AG04450 (cell line): Measurements from ENCODE around the gene HLA-B. TPM values are rescaled to one million over a fixed set of nuclear protein-coding genes. Genes with fewer than 3 reads are reported as not detected.
"Not testable (repeated sequence)": the region's sequence is repeated elsewhere in the genome, so short reads cannot be mapped to it uniquely, and the experiment has no call there.

Experiments
- CTCF ChIA-PET: fragments of 300-600, 350-600 bp; formaldehyde crosslinking; extraction: SDS; loops from one replicate; lab custom pipeline; 2022; ENCODE audit warnings: antibody characterized with exemption, inconsistent platforms; lab: Charles Lee
- POLR2A ChIA-PET: fragments of 350-600 bp; formaldehyde crosslinking; extraction: SDS; loops from one replicate; lab custom pipeline; 2021; ENCODE audit warnings: antibody characterized with exemption, inconsistent platforms; lab: Yijun Ruan, JAX
- DNase-seq: peaks from one replicate; pipeline ENCODE4 v3.0.0-alpha.2; 2011; ENCODE audit warnings: low read depth, low spot score
- H3K27ac ChIP-seq: one replicate; pipeline ENCODE4 v1.5.1; 2012; ENCODE audit warnings: low read depth, low read length, control low read depth
- H3K27me3 ChIP-seq: one replicate; pipeline ENCODE4 v1.6.0; 2012; ENCODE audit warnings: low read length; ENCODE audit not compliant: control insufficient read depth, insufficient read depth
- H3K4me3 ChIP-seq: 2 replicates; pipeline ENCODE4 v1.5.1; 2011; ENCODE audit warnings: mild to moderate bottlenecking, low read depth, low read length, control low read depth
- H3K9me3 ChIP-seq: 2 replicates; pipeline ENCODE4 v1.5.1; 2012; ENCODE audit warnings: low read length; ENCODE audit not compliant: control insufficient read depth, insufficient read depth
- polyA minus RNA-seq: library from RNA; depleted of rRNA, polyadenylated mRNA; stranded (reverse); fragments of >200 nt; gene quantifications from 2 replicates; pipeline ENCODE4 v1.2.3, GENCODE V29; 2011; rRNA and poly(A)+ RNA removed
- polyA plus RNA-seq: library from polyadenylated mRNA; depleted of rRNA; stranded (reverse); fragments of >200 nt; gene quantifications from 2 replicates; pipeline ENCODE4 v1.2.3, GENCODE V29; 2011; rRNA removed
- TF ChIP-seq, protein P1 (sequence below): IDR thresholded peaks from 2 replicates; pipeline ENCODE4 v1.5.1; 2011; ENCODE audit warnings: low read depth, low read length, control low read depth, inconsistent platforms

HLA-B gene
- polyA plus RNA-seq (418 and 513 TPM in 2 replicates), polyA minus RNA-seq (121 and 131 TPM in 2 replicates)

GRCh38 chr6:31356946-31357466 is at the start of gene HLA-B:
Gene HLA-B, minus strand, starts transcription at chr6:31357179. Its CDS starts 21 bp downstream, at chr6:31357158.
- Histone ChIP-seq H3K27me3 (peaks cover 18% of the 10 kb centered on the region), H3K9me3 (no peaks in the 10 kb centered on the region; the same call in 1 of the 2 replicates), H3K4me3 (peak within 1 kb of the TSS; percentile 70), H3K27ac (no peak within 1 kb of the TSS)
- TF ChIP-seq, protein P1, sequence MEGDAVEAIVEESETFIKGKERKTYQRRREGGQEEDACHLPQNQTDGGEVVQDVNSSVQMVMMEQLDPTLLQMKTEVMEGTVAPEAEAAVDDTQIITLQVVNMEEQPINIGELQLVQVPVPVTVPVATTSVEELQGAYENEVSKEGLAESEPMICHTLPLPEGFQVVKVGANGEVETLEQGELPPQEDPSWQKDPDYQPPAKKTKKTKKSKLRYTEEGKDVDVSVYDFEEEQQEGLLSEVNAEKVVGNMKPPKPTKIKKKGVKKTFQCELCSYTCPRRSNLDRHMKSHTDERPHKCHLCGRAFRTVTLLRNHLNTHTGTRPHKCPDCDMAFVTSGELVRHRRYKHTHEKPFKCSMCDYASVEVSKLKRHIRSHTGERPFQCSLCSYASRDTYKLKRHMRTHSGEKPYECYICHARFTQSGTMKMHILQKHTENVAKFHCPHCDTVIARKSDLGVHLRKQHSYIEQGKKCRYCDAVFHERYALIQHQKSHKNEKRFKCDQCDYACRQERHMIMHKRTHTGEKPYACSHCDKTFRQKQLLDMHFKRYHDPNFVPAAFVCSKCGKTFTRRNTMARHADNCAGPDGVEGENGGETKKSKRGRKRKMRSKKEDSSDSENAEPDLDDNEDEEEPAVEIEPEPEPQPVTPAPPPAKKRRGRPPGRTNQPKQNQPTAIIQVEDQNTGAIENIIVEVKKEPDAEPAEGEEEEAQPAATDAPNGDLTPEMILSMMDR = no peak
- peak; percentile 47 for DNase-seq
- ChIA-PET CTCF (interaction anchor here (1.0 kb wide), 1 partner anchor 10 kb away, joined by 8 read pairs; no protein-coding TSS in a partner anchor), POLR2A (no interaction called here)

GRCh38 chr6:31405996-31406395 is 49.0 kb upstream of the HLA-B start:
- no peak for DNase-seq
- POLR2A ChIA-PET = no interaction called here
- TF ChIP-seq, protein P1 = no peak
- Histone ChIP-seq H3K27me3 (no peaks in the 10 kb centered on the region), H3K27ac (no peak overlapping the region), H3K4me3 (no peak overlapping the region), H3K9me3 (peaks cover 4% of the 10 kb centered on the region; the same call in 1 of the 2 replicates)
- CTCF ChIA-PET = interaction anchor here (1.4 to 2.3 kb wide), 2 partner anchors 8 to 36 kb away, joined by 5 read pairs; no protein-coding TSS in a partner anchor

GRCh38 chr6:31404061-31404364 is 47.0 kb upstream of the HLA-B start:
- H3K4me3 ChIP-seq = peak overlapping the region; percentile 90
- POLR2A ChIA-PET, DNase-seq, H3K27me3 ChIP-seq, CTCF ChIA-PET, H3K9me3 ChIP-seq, H3K27ac ChIP-seq: not testable (repeated sequence)

GRCh38 chr6:31403283-31404060 is 46.5 kb upstream of the HLA-B start, which contains the start of gene MICA:
Gene MICA, plus strand, starts transcription at chr6:31403595. Its CDS starts 38 bp downstream, at chr6:31403633.
- H3K9me3 ChIP-seq = peaks cover 4% of the 10 kb centered on the region; the same call in 1 of the 2 replicates
- H3K4me3 ChIP-seq = peak within 1 kb of the TSS; percentile 90
- H3K27me3 ChIP-seq = no peaks in the 10 kb centered on the region
- peak; percentile 34 for DNase-seq
- TF ChIP-seq, protein P1 = no peak
- ChIA-PET POLR2A (no interaction called here), CTCF (interaction anchor here (0.6 to 6.3 kb wide), 2 partner anchors 39 to 265 kb away, joined by 3 to 37 read pairs; no protein-coding TSS in a partner anchor)
- peak within 1 kb of the TSS; percentile 21 for H3K27ac ChIP-seq

DNA sequence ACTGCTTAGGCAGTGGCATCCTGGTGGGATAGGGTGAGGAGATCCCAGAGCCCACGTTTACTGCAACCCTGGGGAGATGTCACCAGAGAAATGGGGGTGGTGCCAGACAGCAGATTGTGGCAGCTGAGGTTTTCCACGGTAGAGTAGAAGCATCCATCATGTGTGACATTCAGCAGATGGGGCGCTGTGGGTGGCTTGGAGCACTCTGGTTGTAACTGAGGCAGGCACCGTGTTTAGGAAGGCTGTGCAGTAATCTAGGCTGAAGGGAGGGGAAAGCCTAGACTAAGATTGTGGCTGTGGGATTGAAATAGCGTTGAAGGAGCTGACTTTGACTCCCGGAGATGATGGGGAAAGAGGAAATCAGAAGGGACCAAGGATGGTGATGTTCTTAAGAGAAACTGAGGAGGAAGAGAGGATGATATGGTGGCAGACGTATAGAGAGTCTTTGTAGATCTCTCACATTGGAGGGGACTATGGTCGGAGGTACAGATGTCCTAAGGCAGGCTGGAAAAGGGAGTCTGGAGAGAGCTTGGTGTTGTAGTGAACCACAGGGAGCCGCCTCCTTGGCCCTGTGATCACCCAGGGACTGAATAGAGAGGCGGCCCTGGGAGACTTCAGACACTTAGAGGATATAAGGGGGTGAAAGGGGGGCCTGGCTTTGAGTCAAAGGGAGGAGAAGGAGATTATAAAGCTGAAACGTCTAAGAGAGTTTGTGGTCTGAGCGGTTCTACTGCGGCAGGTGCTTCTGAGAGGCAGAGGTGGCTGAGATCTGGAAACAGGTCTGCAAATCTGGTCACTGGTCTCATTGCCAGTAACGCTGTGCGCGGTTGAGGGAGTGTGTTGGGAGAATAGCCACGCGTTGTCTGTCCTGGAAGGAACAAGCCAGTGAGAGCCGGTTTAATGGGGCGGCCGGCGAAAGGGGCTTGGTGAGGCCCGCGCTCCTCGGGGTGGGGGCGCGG is 45.6 kb upstream of the HLA-B start:
- CTCF ChIA-PET = interaction anchor here (0.6 to 6.3 kb wide), 2 partner anchors 40 to 264 kb away, joined by 3 to 37 read pairs; no protein-coding TSS in a partner anchor
- Histone ChIP-seq H3K9me3 (peaks cover 4% of the 10 kb centered on the region; the same call in 1 of the 2 replicates), H3K4me3 (peak overlapping the region; percentile 90), H3K27ac (peak overlapping the region; percentile 11), H3K27me3 (no peaks in the 10 kb centered on the region)
- POLR2A ChIA-PET = no interaction called here
- TF ChIP-seq, protein P1 = no peak
- DNase-seq = no peak
